Stimulated activated CD8-positive, alpha-beta memory T cell treated with anti-CD3 and anti-CD28 coated beads, Interleukin-2, amount 100 ng/mL, for 48 hours (primary cell): Measurements from ENCODE around the gene SMIM5.
"Not testable (repeated sequence)": the region's sequence is repeated elsewhere in the genome, so short reads cannot be mapped to it uniquely, and the experiment has no call there.

Source experiments
- DNase-seq, 2 donors: peaks; one replicate each; pipeline ENCODE4 v3.0.0-alpha.2; 2020; ENCODE audit warnings: low read depth in 2 of 2

SMIM5 gene

DNA sequence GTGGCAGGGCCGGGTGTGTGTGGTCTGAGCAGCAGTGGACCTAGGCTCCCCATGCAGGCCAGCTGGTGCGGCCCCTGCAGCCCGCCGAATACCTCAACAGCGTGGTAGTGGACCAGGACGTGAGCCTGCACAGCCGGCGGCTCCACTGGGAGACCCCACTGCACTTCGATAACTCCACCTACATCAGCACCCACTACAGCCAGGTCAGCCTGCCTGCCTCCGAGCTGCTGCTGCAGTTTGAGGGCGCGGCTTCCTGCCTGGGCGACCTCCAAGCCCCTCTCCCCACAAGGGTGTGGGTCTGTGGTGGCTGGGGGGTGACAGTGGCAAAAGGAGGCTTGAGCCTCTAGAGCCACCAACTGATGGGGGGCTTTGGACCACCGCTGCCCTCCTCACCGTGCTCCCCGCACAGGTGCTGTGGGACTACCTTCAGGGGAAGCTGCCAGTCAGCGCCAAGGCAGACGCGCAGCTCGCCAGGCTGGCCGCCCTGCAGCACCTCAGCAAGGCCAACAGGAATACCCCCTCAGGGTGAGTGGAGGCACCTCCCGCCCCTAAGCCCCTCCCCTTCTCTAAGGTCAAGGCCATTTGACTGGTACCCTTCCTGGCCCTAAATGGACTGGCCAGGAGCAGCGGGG is 8.4 kb upstream of the SMIM5 start:
- no peak for DNase-seq

DNA sequence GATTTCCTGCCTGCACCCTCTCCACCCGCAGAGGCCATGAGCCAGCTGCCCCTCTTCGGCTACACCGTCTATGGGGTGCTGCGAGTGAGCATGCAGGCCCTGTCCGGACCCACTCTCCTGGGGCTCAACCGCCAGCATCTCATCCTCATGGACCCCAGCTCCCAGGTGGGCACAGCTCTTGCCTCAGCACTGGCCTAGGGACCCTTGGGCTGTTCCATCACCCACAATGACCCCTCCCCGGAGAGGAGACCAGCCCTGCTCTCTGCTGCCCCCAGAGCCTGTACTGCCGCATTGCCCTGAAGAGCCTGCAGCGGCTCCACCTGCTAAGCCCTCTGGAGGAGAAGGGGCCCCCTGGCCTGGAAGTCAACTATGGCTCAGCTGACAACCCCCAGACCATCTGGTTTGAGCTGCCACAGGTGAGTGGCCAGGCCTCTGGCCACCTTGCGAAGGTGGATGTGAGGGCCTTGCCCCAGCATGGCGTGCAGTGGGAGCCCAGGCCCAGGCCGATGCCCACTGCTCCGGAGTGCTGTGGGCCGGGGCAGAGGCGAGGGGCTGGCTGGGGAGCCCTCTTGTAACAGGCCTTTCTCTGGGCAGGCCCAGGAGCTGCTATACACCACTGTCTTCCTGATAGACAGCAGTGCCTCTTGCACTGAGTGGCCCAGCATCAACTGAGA is 7.3 kb upstream of the SMIM5 start:
- peak in 1 of 2 donors; percentile 12 for DNase-seq

DNA sequence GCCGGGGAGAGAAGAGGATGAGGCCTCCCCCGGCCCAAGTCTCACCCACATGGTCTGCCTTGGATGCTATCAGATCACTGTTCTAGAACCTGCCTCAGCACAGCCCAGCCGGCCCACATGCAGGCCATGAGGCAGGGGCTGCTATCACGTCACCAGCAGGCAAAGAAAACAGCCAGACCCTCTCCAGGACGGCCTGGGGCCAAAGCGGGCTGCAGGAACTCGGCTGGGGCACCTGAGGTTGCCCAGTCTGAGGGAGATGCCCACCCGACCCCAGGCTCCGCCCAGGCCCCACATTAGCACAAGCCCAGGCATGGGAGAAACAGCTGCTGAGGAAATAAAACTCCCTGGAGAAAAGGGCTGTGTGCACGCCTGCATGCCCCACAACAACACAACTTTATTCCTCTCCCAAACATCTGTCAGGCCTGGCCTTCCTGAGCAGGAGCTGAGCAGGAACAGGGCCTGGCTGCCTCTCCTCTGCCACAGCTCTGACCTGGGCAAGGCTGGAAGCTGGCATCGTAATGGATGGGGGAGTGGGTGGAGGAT is 6.7 kb upstream of the SMIM5 start:
- DNase-seq: no peak

DNA sequence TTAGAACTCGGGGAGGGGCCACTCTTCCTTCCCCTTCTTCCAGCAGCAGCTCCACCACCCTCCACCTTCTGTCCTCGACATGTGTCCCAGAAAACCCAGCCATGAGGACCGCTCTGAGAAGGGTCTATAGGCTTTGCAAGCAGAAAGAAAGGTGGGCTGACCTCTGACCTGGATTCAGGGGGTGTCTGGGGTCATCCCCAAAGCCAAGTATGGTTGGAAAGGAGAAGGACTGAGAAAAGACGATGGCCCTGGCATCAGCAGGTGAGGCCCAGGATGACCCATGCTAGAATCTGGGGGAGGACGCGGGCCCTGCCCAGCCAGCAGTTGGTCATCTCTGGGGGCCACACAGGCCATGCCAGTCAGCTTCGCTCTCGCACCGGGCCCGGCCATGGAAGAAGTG is 6.1 kb upstream of the SMIM5 start:
- DNase-seq: no peak

DNA sequence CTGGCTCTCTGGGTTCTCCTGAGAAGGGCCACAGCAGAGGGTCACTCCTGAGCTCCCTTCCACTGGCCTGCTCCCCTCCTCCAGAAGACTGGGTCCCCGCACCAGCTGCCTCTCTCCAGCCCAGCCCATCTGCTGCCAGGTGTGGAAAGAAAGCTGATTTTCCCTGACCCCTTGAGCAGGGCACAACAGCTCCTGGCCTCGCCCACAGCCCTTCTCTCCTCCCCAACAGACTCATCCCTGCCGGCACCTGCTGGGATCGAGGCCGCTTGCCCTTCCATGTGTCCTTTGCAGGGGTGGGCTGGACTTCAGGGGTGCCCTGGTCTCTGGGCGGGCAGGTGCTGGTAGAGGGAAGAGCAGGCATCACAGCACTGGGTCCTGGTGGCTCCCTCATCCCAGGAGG is 4.8 kb upstream of the SMIM5 start:
- DNase-seq: no peak

DNA sequence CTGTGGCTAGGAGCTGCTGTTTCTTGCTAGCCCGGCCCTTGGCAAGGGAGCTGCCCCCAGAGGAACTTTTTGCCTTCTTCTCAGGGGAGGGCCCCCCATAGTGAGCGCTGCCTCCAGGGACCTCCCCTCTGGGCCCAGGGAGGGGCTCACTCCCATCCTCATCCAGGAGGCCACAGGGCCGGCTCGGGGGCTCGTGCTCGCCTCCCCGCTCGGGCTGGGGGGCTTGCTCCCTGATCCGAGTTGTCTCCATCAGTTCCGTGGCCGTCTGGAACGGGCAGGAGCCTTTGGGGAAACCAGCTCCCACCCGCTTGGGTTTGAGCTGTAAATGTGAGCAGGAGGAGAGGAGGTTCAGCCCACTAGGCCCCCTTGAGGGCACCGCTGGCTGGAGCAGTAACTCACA is 4.1 kb upstream of the SMIM5 start:
- DNase-seq: no peak

DNA sequence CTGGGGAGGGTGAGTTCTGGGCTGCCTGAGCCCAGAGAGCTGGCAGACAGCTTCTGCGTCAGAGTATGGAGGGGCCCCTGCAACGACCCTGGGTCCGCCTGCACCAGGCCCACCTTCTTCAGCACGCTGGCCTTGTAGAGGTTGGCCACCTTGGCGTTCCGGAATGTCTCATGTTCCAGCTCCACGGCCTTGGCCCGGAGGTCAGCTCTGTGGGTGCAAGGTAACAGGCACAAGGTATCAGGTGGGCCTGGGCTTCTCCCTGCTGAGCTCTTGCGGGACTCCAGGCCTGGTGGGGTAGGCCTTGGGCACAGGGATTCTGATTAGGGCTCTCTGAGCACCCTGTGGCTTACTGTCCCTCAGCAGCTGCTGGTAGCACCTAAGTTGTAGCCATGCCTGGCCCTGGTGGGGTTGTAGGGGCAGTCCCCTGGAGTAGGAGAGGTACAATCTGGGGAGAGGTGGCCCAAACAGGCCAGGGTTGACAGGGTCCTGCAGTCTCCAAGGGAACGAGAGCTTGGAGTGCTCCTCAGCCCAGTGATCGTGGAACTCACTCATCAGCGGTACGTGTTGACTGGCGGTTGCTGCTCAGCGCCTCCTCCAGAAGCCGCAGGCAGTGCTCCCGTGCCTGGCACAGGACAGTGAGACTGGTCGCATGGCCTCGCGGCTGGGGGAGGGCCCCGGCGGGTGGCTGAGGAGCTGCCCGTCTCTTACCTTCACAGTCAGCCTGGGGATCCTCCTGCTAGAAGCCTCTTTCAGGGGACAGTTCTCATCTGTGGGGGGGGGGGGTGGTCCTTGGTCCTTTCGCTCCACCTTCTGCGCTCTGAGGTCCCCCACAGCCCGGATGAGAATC is 2.9 kb upstream of the SMIM5 start:
- no peak for DNase-seq

DNA sequence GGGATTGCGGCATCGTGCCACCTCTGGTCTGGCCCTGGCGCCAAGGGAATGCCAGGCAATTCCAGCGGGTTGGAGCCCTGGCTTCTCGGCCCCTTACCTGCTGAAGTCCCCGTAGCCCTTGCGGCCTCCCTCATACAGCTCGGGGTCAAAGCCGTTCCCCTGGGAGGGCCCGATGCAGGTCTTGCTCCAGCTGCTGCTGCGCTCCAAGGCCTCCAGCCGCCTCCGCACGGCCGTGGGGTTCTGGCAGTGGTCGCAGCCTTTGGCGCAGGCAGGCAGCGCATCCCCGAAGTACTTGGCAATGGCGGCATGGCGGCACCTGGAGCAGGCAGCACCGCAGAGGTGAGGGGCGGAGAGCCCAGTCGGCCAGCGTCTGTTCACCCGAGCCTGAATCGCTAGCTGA is 1.9 kb upstream of the SMIM5 start:
- no peak for DNase-seq

DNA sequence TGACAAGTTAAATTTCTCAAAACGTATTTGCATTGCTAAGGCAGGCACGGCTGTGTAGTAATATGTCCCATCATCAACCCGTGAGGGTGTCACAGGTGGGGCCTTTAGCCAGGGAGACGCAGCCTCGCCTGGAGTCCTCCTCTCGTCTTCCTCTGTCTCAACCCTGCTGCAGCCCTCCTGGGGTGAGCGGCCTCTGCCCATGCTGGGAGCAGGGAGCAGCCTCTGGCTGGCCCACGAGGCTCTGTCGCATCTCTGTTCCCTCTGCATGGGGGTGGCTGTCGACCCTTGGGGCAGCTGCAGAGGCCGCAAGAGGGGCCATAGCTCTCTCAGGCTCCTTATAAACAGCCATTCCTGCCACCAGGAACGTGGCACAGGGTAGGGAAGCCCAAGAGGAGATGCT is 806 bp upstream of the SMIM5 start:
- DNase-seq: no peak

DNA sequence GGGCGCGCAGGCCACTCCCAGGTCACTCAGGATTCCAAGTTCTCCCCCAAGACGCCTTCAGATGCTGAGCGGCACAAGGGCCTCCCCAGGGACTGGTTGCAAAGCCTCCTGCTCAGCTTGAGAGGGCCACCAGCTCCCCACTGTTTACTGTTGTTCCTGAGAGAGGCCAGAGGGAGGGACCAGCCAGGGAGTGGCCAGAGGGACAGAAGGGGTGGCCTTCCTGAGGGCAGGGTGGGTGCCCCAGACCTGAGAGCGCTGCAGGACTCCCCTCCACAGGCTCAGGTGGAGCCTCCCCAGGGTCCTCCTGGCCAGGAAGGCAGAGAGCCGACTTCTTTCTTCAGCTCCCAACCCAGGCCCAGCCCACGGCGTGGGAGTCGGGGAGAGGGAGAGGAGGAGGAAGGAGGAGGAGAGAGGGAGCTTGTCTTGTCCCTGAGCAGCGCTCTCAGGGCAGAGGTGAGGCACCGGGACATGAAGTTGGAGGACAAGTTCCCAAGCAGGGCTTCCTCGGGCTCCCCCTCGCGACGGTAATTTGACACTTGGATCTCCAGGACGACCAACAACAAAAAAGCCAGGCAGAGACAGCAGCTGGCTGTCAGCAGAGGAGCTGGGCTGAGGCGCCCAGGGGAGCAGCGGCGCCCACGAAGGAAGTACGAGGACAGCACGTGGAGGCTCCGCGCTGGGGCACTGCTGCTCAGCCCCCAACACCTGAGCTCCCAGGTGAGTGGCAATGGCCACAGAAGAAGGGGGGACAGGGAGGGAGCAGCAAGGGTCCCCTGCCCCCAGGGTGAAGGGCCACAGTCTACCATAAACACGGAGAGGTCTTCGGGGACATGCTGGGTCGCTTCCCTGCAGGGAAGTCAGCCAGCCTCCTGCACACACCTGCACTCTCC is 497 bp downstream of the SMIM5 start:
- DNase-seq: peak; percentile 23 to 30

DNA sequence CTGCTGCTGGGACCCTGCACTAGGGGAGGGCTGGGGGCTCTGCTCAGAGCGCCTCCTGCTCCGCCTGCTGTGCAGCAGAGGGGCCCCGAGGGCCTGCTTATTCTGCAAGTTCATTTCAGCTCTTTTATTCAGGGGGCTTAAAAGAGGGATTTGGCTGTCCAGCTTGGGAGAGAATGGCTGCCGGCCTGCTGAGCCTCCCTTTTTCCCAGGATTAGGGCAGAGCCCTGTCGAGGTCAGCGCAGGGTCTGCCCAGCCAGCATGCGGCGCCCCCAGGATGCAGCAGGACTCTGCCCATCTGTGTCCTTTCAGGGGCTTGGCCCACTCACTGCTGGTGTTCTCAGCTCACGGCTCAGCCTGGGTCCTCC is 1.1 kb downstream of the SMIM5 start:
- no peak for DNase-seq

DNA sequence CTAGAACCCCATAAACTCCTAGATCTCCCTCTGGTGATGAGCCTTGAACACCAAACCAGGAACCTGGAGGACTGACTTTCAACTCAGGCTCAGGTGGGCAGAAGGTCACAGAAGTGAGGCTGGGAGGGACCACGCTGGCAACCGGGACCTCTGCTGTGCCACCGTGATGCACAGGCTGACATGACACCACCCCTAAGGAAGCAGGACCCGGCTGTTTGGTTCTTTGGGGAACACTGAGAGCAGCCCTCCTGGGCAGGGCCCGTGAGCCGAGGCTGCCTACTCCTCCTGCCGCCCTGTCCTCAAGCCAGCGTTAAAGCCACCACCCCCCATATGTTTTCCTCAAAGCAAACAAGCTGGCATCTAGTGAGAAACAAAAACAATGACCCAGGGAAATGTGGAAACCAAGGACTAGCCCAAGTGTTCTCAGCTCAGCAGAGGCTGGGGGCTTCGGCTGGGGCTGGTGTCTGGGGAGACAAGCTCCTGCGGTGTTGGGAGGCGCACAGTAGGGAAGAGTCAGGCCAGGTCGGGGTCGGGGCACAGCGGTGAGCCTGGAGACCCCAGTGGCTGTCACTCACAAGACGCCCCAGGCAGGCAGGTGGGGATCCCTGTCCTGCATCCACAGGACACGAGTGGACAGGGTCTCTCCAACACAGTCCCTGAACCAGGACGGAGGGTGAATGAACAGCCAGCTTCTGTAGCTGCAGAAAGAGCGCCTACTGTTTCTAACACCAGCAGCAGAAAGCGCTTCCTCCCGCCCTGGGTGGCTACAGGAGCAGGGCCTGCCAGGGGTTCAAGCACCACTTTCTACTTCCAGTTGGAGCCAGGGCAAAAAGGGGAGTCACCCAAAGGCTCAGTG is 1.7 kb downstream of the SMIM5 start:
- DNase-seq: no peak

DNA sequence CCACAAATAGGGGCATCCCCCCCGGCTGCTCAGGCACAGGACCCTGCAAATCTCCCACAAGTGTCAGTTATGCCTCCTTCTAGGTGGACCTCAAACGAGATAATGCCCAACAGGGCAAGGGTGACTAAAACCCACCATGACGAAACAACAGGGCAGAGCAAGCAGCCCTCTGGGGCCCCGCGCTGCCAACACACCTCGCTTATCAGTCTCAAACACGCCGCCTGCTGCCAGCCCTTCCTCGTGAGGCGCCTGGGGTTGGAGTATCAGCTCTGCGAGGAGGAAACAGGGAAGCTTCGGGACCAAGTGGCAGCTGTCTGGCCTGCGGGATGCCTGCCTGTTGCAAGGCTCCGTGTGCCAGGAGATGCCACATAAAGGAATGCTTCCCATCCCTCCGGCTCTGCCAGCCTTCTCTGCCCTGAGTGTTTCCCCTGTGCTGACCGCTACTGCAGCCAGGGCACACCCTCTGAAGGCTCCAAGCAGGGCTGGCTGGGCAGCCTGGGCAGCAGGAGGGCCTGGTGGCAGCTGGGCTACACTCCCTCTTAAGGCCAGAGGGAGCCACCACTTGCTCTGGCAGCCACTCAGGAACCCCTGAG is 2.5 kb downstream of the SMIM5 start:
- DNase-seq: no peak

DNA sequence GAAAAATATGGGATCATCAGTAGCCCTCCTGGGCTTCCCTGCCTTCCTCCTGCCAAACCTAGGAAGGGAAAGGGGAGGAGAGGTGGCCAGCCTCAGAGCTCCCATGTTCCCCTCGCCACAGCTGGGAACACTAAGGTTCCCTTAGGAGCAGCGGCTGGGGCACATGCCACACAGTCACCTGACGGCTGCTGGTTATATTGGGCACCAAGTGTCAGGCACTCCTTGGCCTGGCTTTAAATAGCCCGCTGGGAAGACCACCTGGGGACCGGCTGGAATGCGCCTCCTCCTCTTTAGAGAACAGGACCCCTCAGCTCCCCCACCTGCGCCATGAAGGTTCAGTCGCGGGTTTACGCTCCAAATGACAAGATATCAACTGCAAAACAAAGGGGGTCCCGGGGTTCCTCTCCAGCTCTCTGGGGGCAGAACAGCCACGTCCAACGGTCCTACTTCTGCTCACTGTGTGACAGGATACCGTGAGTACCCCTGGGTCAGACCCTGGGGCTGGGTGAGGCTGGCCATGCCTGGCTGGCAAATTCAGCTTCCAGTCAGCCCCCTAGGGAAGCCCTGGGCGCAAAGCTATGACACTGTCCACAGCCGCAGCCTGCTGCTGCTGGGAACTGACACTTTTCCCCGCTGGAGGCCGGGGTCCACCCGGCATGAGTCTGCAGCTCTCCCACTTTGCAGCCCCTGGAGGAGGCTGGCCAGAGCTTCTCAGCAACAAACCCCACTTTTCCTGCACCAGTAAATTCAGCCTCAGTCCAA is 3.3 kb downstream of the SMIM5 start:
- DNase-seq: no peak

DNA sequence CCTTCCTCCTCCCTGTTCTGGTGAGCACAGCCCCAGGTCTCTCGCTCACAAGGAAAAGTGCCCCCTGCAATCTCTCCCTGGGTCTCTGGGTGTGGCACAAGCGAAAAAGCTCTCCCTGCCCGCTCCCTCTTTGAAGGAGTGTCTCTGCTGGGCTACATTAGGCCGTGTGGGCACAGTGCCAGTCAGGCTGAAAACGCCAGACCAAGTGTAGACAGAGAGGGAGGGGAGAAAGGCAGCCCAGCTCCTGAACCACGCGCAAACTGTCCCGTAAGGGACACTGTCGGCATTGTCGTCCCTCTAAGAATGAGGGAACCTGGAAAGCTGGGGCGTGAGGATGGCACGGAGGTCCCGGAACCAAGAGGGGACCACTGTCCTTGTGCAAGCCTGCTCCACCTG is 3.9 kb downstream of the SMIM5 start:
- no peak for DNase-seq

DNA sequence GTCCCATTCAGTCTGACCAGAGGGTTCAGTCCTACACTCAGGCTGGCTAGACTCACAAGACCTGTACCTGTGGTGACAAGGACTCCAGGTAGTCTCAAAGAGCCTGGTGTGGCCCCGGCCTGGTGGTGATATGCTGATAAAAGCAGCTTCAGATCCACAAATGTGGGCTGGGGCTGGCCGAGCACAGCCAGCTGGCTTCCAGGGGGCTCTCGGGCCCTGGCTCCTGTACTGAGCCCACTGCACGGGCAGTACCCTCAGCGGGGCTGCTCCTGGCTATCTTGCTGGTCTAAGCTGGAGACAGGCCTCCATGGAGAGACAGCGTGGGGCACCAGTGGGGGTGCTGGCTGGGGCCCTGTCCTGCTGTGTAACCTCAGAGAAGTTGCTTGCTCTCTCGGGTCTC is 4.3 kb downstream of the SMIM5 start:
- no peak for DNase-seq

DNA sequence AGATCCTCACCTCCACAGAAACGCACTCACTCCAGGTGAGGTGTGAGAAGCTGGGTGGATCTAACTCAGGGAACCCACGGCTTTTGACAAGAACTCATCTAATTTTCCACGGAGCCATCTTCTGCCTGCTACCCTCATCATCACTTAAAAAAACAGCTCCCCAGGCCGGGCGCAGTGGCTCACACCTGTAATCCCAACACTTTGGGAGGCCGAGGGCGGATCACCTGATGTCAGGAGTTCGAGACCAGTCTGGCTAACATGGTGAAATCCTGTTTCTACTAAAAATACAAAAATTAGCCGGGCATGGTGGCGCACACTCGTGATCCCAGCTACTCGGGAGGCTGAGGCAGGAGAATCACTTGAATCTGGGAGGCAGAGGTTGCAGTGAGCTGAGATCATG is 4.8 kb downstream of the SMIM5 start:
- DNase-seq: not testable (repeated sequence)

DNA sequence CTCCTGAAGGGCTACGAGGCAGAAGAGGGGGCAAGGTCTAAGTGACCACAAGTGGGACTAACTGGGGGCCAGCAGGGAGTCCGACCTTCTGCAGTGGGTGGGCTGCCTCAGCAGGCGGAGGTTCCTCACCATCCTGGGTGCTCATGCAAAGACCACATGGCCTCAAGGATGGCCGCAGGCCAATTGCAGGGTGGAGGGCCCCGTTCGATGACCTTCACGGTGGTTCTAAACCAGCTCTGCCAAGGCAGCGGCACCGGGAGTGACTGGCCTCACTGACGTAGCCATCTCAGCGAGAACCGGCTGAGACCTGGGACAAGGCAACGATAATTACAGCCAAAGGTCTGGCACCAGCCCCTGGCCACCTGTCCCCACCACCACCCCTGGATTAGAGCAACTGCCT is 5.7 kb downstream of the SMIM5 start:
- no peak for DNase-seq

DNA sequence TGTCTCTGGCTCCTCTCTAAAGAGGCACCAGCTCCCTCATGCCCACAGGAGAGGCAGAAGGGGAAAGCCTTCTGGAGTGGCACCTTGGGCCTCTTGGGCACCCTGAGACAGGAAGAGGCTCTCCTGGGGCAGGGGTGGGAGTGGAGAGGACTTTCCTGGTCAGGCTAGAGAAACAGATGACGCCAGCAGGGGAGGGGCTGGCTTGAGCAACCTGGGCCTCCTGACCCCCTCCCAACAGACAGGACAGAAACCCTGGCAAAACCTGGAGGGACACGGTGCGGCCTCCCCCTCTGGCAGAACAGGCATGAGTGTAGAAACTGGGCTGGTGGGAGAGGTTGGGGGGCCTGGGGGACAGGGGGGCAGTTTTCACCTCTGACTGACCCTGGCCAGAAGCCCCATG is 6.1 kb downstream of the SMIM5 start:
- DNase-seq: no peak
